ENCODE data around the gene ARHGAP27. TPM values are rescaled to one million over a fixed set of nuclear protein-coding genes. Genes with fewer than 3 reads are reported as not detected.
"Not testable (repeated sequence)": the region's sequence is repeated elsewhere in the genome, so short reads cannot be mapped to it uniquely, and the experiment has no call there.

Gene ARHGAP27, protein sequence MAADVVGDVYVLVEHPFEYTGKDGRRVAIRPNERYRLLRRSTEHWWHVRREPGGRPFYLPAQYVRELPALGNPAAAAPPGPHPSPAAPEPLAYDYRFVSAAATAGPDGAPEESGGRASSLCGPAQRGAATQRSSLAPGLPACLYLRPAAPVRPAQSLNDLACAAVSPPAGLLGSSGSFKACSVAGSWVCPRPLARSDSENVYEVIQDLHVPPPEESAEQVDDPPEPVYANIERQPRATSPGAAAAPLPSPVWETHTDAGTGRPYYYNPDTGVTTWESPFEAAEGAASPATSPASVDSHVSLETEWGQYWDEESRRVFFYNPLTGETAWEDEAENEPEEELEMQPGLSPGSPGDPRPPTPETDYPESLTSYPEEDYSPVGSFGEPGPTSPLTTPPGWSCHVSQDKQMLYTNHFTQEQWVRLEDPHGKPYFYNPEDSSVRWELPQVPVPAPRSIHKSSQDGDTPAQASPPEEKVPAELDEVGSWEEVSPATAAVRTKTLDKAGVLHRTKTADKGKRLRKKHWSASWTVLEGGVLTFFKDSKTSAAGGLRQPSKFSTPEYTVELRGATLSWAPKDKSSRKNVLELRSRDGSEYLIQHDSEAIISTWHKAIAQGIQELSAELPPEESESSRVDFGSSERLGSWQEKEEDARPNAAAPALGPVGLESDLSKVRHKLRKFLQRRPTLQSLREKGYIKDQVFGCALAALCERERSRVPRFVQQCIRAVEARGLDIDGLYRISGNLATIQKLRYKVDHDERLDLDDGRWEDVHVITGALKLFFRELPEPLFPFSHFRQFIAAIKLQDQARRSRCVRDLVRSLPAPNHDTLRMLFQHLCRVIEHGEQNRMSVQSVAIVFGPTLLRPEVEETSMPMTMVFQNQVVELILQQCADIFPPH
- total RNA-seq = 1.4 and 2.5 TPM in 2 replicates
- long read RNA-seq = 0 reads

DNA sequence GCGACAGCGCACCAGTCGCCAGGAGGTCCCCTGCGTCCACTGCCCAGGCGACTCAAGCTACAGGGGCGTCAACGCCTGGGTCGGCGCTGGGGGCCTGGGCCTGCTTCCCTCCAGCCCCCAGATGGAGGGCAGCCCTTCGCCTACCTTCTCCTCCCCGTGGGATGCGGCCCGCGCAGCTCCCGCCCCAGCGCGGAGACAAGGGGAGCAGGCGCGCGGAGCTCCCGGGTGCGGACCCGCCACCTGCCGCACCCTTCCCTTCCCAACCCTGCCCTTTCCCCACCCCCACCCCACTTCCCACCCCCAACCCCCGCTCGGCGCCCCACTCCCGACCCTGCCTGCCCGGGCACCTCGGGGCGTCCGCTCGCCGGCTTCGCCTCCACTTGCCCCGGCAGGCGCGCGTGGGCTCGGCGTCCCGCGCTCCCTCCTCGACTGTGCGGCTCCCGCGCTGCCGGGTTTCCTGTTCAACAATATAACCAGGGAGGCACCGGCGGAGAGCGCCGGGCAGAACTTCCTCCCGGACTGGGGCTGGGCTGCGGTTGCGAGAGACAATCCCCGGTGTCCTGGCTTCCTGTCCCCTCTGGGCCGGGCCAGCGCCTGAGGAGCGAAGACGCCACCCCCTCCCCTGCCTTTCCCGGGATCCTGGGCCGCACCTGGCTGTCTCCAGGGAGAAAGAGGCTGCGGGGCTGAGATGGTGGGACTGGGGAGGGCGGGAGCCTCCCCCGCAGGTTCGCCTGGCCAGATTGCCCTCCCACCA lies at the start of gene ARHGAP27:
TSS of gene ARHGAP27 (minus strand) at position 466 of the 754 bp plus-strand sequence. CDS start 2,591 bp downstream, outside the sequence.
- Mint-ChIP-seq H3K4me3 (peak within 1 kb of the TSS; percentile 59), H3K9me3 (no peaks in the 10 kb centered on the region), H3K27me3 (ENCODE audit: low read depth) (peaks cover 72% of the 10 kb centered on the region), H3K27ac (ENCODE audit: unreplicated experiment) (no peak within 1 kb of the TSS), H3K4me1 (peaks cover 18% of the 10 kb centered on the region), H3K36me3 (ENCODE audit: low read depth) (no peaks in the 10 kb centered on the region)
- no peak for DNase-seq (ENCODE audit: low read depth, low spot score)
- TF ChIP-seq, protein P1, sequence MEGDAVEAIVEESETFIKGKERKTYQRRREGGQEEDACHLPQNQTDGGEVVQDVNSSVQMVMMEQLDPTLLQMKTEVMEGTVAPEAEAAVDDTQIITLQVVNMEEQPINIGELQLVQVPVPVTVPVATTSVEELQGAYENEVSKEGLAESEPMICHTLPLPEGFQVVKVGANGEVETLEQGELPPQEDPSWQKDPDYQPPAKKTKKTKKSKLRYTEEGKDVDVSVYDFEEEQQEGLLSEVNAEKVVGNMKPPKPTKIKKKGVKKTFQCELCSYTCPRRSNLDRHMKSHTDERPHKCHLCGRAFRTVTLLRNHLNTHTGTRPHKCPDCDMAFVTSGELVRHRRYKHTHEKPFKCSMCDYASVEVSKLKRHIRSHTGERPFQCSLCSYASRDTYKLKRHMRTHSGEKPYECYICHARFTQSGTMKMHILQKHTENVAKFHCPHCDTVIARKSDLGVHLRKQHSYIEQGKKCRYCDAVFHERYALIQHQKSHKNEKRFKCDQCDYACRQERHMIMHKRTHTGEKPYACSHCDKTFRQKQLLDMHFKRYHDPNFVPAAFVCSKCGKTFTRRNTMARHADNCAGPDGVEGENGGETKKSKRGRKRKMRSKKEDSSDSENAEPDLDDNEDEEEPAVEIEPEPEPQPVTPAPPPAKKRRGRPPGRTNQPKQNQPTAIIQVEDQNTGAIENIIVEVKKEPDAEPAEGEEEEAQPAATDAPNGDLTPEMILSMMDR (conservative IDR thresholded peaks at IDR 0.05) = no peak

DNA sequence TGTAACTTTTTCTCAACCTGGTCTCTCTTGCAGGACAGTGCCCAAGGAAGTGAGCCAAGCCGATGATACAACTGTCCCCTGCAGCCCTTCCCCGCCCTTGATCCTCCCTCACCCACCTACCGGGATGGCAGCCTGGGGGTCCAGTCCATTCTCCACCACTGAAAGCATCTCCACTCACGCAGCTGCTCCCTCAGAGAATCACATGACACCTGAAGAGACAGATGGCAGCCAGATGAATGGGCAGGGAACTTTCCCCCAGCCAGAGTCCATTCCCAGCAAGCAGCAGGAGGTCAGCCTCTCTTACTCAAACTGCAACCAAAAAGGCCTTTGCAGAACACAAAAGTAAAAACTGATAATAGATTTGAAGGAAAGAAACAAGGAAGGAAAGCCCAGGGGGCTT lies 49.6 kb upstream of the ARHGAP27 start:
- not testable (repeated sequence) for H3K9me3 Mint-ChIP-seq; H3K4me1 Mint-ChIP-seq; DNase-seq (ENCODE audit: low read depth, low spot score); H3K36me3 Mint-ChIP-seq (ENCODE audit: low read depth); H3K4me3 Mint-ChIP-seq; H3K27me3 Mint-ChIP-seq (ENCODE audit: low read depth)
- peak overlapping the region; percentile 92 for H3K27ac Mint-ChIP-seq (ENCODE audit: unreplicated experiment)

DNA sequence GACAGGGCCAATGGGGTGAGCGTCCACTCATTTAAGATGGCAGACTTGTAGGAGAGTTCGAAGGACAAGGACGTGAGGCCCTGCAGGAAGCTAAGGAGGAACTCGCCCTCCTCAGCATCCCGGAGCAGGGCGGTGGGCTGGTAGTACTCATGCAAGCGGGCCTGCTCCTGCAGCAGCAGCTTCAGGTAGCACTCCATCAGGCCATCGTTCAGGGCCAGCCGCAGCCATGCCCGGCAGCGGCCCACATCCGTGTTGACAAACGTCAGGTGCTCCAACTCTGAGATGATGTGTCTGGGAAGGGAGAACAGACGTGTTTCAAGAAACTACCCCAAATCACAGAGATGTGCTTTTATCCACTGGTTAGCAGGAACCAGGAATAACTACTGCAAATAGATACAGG lies 42.8 kb upstream of the ARHGAP27 start:
- not testable (repeated sequence) for H3K4me1 Mint-ChIP-seq; H3K9me3 Mint-ChIP-seq; H3K4me3 Mint-ChIP-seq; H3K27me3 Mint-ChIP-seq (ENCODE audit: low read depth); H3K27ac Mint-ChIP-seq (ENCODE audit: unreplicated experiment); DNase-seq (ENCODE audit: low read depth, low spot score); H3K36me3 Mint-ChIP-seq (ENCODE audit: low read depth)

DNA sequence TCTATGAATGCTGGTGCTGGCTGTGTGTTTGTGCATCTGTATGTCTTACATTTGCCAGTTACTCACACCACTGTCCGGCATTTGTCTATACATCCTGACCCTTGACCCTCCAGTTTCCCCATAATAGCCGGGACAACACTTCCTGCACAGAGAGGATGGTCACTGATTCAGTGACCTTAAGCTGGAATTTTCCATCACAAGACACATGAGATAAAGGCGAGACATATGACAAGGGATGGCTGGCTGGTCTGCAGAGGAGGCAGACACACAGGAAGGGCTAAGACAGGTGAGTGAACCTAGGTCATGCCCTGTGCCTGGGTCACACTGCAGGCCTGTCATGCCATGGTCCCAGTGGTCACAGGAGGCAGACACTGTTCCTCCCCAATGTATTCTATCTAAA lies 39.6 kb upstream of the ARHGAP27 start:
- not testable (repeated sequence) for H3K9me3 Mint-ChIP-seq; DNase-seq (ENCODE audit: low read depth, low spot score); H3K27ac Mint-ChIP-seq (ENCODE audit: unreplicated experiment); H3K27me3 Mint-ChIP-seq (ENCODE audit: low read depth); H3K4me3 Mint-ChIP-seq; H3K4me1 Mint-ChIP-seq; H3K36me3 Mint-ChIP-seq (ENCODE audit: low read depth)

DNA sequence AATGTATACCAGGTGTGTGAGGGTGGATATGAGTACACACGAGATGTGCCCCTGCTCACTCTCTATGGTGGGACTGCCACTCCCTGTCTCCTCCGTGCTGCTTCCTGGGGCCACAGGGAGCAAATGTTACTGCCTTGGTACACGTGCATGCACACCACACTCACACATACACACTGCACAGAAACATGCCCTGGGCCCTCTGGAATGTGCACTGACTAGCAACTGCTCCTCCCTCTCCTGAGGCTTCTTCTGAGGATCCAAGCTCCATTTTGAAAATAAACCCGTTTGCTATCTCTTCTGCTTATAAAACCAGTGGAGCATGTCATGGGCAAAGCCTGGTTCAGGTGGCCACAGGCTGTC lies 36.5 kb upstream of the ARHGAP27 start:
- H3K4me3 Mint-ChIP-seq; H3K4me1 Mint-ChIP-seq; H3K36me3 Mint-ChIP-seq (ENCODE audit: low read depth); H3K27ac Mint-ChIP-seq (ENCODE audit: unreplicated experiment); DNase-seq (ENCODE audit: low read depth, low spot score); H3K9me3 Mint-ChIP-seq; H3K27me3 Mint-ChIP-seq (ENCODE audit: low read depth): not testable (repeated sequence)

DNA sequence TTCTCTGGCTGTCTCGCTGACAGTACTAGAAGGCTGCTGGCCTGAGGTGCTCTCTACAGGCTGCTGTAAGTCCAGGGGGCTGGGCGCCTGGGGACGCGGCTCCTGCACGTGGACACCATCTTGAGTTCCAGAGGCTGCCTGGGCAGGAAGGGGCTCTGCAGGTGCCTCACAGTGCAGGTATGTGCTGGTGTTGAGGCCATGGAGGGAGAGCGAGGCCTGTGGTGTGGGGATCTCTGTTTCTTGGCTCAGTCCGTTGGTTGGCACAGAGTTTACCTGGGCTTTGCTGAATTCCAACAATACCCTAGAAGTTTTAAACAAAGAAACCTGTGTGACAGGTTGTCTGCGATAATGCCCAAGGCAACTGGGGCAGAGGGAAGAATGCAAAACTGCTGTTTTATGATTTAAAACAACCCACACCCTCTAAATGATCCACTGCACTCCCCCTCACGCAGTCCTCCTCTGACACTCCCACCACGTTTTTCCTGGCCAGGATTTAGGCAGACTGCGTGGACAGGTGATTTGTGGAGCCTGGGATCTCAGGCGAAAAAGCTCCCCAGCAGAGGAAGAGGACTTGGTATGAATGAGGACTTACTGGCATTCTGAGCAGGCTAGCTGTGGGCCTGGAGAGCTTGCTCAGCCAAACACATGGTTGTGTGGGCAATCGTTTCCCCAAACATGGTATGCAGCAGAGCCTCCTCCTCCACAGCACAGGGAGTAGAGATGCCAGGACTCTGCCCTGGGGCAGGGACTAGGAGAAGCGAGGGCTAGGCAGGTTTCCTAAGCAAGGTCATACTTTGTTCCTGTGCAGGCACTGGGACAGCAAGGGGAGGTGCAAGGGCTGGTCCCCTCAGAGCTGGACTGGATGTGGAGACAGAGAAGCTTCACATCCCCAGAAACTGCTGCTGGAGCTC lies 35.9 kb upstream of the ARHGAP27 start:
- not testable (repeated sequence) for H3K36me3 Mint-ChIP-seq (ENCODE audit: low read depth); H3K27ac Mint-ChIP-seq (ENCODE audit: unreplicated experiment); DNase-seq (ENCODE audit: low read depth, low spot score); H3K27me3 Mint-ChIP-seq (ENCODE audit: low read depth); H3K4me3 Mint-ChIP-seq; H3K9me3 Mint-ChIP-seq; H3K4me1 Mint-ChIP-seq

DNA sequence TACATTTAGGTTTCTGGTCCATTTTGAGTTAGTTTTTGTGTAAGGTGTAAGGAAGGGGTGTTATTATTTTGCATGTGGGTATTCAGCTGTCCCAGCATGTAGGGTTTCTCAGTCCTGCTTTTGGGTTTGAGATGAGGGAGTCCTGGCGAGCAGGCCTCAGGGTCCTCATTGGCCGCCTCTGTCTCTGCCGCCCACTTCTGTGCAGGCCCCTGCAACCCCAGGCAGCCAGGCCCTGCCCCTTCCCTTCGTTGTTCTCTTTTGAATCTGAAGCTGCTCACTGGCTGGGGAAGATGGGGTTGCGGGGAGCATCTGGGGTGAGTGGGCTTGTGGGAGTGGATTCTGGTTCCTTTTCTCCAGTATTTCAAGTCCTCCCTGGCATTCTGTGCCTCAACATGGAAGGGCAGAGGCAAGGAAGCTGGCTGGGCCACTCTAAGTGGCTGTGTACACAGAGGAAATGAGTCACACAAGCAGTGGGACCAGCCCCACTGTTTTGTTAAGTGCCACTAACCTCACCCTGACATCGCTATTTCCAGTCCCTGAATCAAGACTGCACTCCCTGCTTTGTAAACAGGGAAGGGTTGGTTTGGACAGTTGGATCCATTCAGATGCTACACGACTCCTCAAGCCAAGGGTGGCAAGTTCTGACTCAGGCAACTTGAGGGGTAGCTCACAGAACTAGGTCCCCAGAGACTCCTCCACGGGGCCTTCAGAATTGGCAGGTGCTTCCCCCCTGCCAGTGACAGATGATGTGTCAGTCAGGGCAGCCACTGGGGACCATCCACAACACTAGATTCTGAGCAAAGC lies 29.1 kb upstream of the ARHGAP27 start:
- DNase-seq (ENCODE audit: low read depth, low spot score); H3K4me3 Mint-ChIP-seq; H3K27me3 Mint-ChIP-seq (ENCODE audit: low read depth); H3K9me3 Mint-ChIP-seq; H3K36me3 Mint-ChIP-seq (ENCODE audit: low read depth); H3K4me1 Mint-ChIP-seq: not testable (repeated sequence)
- peak overlapping the region; percentile 87 for H3K27ac Mint-ChIP-seq (ENCODE audit: unreplicated experiment)

DNA sequence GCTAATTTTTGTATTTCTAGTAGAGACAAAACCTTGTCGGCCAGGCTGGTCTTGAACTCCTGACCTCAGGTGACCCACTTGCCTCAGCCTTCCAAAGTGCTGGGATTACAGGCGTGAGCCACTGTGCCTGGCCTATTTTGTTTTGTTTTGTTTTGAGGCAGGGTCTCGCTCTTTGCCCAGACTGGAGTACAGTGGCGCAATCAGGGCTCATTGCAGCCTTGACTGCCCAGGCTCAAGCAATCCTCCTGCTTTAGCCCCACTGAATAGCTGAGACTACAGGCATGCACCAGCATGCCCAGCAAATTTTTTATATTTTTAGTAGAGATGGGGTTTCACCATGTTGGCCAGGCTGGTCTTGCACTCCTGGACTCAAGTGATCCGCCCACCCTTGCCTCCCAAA lies 27.8 kb upstream of the ARHGAP27 start:
- not testable (repeated sequence) for H3K27ac Mint-ChIP-seq (ENCODE audit: unreplicated experiment); H3K36me3 Mint-ChIP-seq (ENCODE audit: low read depth); H3K4me3 Mint-ChIP-seq; H3K27me3 Mint-ChIP-seq (ENCODE audit: low read depth); DNase-seq (ENCODE audit: low read depth, low spot score); H3K4me1 Mint-ChIP-seq; H3K9me3 Mint-ChIP-seq

DNA sequence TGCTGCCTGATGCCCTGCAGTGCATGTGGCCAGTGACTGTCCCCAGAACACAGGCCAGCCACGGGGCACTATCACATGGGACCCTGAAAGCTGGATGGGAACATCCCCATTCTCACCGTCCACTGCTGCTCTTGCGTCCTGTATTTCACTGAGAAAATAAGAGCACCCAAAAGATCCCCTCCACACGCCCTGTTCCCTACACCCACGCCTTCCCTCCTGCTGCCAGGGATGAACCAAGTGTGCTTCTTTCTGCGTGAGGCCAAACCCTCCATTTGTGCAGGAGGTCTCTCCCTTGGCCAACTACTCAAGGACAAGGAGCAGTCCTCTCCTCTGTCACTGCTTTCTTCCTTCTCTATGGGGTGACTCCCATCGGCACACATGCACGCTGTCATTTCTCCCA lies 21.7 kb upstream of the ARHGAP27 start:
- not testable (repeated sequence) for H3K4me1 Mint-ChIP-seq; H3K36me3 Mint-ChIP-seq (ENCODE audit: low read depth); DNase-seq (ENCODE audit: low read depth, low spot score); H3K27me3 Mint-ChIP-seq (ENCODE audit: low read depth); H3K9me3 Mint-ChIP-seq; H3K4me3 Mint-ChIP-seq
- peak overlapping the region; percentile 67 for H3K27ac Mint-ChIP-seq (ENCODE audit: unreplicated experiment)

DNA sequence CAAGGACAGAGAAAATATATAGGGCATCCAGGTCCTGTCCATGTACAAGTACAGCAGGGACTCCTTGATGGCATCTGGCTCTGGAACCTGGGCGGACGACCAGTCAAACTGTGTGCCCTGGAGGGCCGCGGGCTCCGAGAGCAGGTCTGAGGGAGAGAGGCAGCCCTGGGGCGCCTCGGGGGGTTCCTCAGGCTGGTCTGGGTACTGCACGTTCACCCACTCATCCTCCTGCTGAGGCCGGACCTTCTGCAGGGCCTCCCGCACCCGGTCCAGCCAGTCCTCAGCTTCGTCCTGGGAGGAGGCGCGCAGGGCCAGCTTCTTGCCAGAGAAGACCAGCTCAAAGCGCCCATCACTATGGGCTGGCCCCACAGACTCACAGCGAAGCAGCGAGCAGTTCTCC lies 21.1 kb upstream of the ARHGAP27 start:
- H3K4me3 Mint-ChIP-seq; H3K27ac Mint-ChIP-seq (ENCODE audit: unreplicated experiment); DNase-seq (ENCODE audit: low read depth, low spot score); H3K36me3 Mint-ChIP-seq (ENCODE audit: low read depth); H3K27me3 Mint-ChIP-seq (ENCODE audit: low read depth); H3K4me1 Mint-ChIP-seq; H3K9me3 Mint-ChIP-seq: not testable (repeated sequence)

DNA sequence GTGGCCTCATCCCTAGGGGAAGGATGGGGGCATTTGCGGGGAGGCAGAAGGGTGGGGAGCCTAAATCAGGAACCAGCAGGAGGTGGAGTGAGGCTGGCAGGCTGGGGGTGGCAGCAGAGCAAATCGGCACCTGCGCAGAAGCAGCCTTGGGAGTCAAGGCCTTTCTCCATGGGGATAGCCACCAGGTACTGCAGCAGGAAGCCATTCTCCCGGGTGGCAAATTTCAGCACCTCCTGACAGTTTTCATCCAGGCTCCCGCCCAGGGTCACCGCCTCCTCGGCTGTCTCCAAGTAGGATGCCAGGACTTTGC lies 20.5 kb upstream of the ARHGAP27 start:
- not testable (repeated sequence) for H3K36me3 Mint-ChIP-seq (ENCODE audit: low read depth); DNase-seq (ENCODE audit: low read depth, low spot score)

More for the DNA sequence above, 20.5 kb upstream of the ARHGAP27 start:
- not testable (repeated sequence) for H3K4me1 Mint-ChIP-seq; H3K9me3 Mint-ChIP-seq; H3K4me3 Mint-ChIP-seq; H3K27me3 Mint-ChIP-seq (ENCODE audit: low read depth); H3K27ac Mint-ChIP-seq (ENCODE audit: unreplicated experiment)

Measured in neural crest cell (in vitro differentiated cells).